Measurements from ENCODE around the gene FARSB. TPM values are rescaled to one million over a fixed set of nuclear protein-coding genes. Genes with fewer than 3 reads are reported as not detected.

The FARSB gene
- total RNA-seq, 2 donors from 2014 or later, result 11.3 to 13.7 TPM

DNA sequence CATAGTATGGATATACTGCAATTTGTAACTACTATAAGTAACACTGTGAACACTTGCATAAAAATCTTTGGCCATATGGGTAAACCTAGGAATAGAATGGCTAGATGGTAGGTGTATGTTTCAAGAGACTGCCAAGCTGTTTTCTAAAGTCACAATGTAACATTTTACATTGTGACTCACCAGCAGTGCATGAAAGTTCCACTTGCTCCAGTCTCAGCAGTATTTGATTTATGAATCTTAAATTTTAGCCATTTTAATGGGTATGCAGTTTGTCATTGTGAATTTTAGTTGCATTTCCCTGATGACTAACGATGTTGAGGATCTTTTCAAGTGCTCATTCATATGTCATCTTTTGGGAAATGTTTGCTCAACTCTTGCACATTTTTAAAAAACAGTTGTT, 86.1 kb downstream of the FARSB start:
- no peak for DNase-seq (ENCODE audit: low spot score)
- Histone ChIP-seq H3K4me1 (peaks cover 0 to 16% of the 10 kb centered on the region in 2 donors), H3K4me3 (no peak overlapping the region), H3K9me3 (no peaks in the 10 kb centered on the region), H3K27ac (no peak overlapping the region), H3K27me3 (no peaks in the 10 kb centered on the region), H3K36me3 (peaks cover 6% of the 10 kb centered on the region)
- TF ChIP-seq, protein P1, sequence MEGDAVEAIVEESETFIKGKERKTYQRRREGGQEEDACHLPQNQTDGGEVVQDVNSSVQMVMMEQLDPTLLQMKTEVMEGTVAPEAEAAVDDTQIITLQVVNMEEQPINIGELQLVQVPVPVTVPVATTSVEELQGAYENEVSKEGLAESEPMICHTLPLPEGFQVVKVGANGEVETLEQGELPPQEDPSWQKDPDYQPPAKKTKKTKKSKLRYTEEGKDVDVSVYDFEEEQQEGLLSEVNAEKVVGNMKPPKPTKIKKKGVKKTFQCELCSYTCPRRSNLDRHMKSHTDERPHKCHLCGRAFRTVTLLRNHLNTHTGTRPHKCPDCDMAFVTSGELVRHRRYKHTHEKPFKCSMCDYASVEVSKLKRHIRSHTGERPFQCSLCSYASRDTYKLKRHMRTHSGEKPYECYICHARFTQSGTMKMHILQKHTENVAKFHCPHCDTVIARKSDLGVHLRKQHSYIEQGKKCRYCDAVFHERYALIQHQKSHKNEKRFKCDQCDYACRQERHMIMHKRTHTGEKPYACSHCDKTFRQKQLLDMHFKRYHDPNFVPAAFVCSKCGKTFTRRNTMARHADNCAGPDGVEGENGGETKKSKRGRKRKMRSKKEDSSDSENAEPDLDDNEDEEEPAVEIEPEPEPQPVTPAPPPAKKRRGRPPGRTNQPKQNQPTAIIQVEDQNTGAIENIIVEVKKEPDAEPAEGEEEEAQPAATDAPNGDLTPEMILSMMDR (IDR thresholded peaks at IDR 0.05), result no peak

DNA sequence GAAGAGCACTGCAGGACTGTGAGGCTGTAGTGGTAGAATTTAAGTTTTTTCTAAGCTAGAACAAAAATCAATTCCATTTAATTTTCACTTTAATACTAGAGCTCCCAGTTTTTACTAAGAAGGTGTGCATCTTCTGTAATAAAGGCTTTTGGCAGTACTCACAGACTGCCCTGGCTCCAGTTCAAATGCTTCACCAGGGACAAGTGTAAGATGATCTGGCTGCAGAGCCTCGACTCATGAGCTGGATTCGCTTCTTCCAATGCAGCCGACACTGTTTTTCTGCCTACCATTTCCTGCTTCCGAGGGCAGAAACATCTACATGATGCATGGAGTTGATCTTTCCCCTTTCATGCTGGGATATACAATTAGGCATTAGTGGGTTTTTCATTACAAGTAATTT, 87.0 kb downstream of the FARSB start:
- DNase-seq (ENCODE audit: low spot score), result no peak
- H3K36me3 ChIP-seq, result peaks cover 6% of the 10 kb centered on the region
- no peaks in the 10 kb centered on the region for H3K9me3 ChIP-seq
- peaks cover 0 to 16% of the 10 kb centered on the region in 2 donors for H3K4me1 ChIP-seq
- H3K4me3 ChIP-seq, result no peak overlapping the region
- TF ChIP-seq, protein P1 (IDR thresholded peaks at IDR 0.05), result no peak
- no peak overlapping the region for H3K27ac ChIP-seq
- H3K27me3 ChIP-seq, result no peaks in the 10 kb centered on the region

DNA sequence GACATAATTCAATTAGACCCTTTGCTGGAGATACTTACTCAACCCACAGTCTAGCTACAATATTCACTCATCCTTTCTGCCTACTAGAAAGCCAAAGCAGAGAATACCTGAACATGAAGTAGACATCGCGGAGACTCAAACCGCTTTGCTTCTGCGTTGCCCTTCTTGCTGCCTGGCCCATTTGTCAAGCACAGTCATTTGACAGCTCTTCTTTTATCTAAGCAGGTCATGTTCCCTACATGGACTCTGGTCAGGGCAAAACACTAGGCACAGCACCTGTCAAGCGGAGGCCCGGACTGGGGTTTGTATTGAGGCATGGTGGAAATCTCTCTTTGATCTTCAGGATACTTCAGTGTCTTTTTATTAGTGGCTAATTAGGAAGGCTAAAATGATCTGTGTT, 89.7 kb downstream of the FARSB start:
- no peak for DNase-seq (ENCODE audit: low spot score)
- no peak overlapping the region for H3K27ac ChIP-seq
- no peaks in the 10 kb centered on the region for H3K9me3 ChIP-seq
- H3K4me3 ChIP-seq, result no peak overlapping the region
- H3K4me1 ChIP-seq, result no peaks in the 10 kb centered on the region
- no peaks in the 10 kb centered on the region for H3K27me3 ChIP-seq
- TF ChIP-seq, protein P1 (IDR thresholded peaks at IDR 0.05), result no peak
- peaks cover under 1% of the 10 kb centered on the region for H3K36me3 ChIP-seq

DNA sequence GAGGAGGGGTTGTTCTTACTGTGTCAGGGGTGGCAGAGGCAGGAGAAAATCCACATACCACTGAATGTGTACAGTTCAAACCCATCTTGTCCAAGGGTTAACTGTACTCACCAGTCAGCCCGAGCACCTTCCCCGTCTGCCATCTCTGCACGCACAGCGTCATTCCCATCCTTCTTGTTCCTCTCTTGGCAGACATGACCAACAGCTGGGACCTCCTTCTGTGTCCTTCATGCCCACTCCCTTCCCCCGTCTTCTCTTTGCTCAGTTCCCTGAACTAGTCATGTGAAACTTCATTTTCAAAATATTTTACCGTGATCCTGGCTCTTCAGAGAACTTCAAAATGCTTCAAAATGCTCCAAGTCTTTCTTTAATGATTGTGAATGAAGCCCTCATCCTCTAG, 92.0 kb downstream of the FARSB start:
- Histone ChIP-seq H3K4me1 (no peaks in the 10 kb centered on the region), H3K9me3 (no peaks in the 10 kb centered on the region), H3K27ac (no peak overlapping the region), H3K36me3 (no peaks in the 10 kb centered on the region), H3K27me3 (no peaks in the 10 kb centered on the region), H3K4me3 (no peak overlapping the region)
- TF ChIP-seq, protein P1 (IDR thresholded peaks at IDR 0.05), result no peak
- no peak for DNase-seq (ENCODE audit: low spot score)

DNA sequence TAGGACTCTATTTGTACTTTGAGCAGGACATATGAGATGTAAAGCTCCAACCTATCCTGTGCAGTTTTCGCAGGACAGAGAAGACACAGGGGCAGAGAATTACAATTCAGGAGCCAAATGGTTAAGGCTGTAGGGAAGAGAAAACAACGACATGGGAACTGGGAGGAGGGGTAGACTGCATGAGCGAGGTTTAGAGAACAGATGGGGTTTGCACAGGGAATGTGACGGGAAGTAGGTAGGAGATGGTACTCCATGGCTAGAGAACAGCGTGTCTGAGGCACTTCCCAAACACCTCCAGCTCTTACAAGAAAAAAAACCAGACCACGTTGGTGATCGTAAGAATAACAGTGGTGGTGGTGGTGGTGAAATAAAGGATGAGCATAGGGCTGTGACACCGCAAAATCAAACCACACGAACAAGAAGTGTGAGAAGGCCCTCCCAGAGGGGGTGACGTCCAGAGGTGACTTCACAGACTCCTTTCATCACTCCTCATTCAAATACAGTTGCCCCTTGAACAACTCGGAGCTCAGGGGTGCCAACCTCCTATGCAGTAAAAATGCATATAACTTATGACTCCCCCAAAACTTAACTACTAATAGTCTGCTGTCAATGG, 92.7 kb downstream of the FARSB start:
- no peaks in the 10 kb centered on the region for H3K9me3 ChIP-seq
- no peak for DNase-seq (ENCODE audit: low spot score)
- H3K36me3 ChIP-seq, result no peaks in the 10 kb centered on the region
- no peak overlapping the region for H3K27ac ChIP-seq
- no peak overlapping the region for H3K4me3 ChIP-seq
- no peaks in the 10 kb centered on the region for H3K27me3 ChIP-seq
- H3K4me1 ChIP-seq, result no peaks in the 10 kb centered on the region
- TF ChIP-seq, protein P1 (IDR thresholded peaks at IDR 0.05), result no peak
